HG03196 (cell line): ENCODE results near the gene AP2B1.
"Not testable (repeated sequence)": the region's sequence is repeated elsewhere in the genome, so short reads cannot be mapped to it uniquely, and the experiment has no call there.

Source experiments
- ATAC-seq: cut with Tn5 transposase; IDR thresholded peaks from one replicate; pipeline ENCODE4 v1.9.1; 2021; ENCODE audit not compliant: unreplicated experiment

Gene AP2B1

GRCh38 chr17:35695613-35696012 lies 108.5 kb downstream of the AP2B1 start:
- ATAC-seq = no peak

- no peak for ATAC-seq
Measured at GRCh38 chr17:35698800-35699199, 111.7 kb downstream of the AP2B1 start.

DNA sequence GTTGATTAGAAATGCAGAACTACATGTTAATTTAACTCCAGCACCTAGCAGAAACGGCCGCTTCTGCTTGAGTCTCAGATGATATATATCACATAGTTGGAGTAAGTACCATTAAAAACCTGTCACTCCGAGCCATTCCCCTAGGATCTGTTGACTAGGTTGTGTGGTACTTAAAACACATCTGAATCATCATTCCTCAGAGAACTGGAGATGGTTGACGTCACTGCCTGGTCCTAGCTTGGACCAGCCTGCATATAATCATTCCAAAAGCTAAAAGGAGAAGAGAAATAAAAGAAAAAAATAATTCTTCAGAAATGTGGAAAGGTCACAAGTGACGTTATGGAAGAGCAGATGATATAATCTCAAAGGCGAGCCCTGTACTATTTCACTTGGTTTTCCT lies 113.0 kb downstream of the AP2B1 start:
- ATAC-seq = no peak

GRCh38 chr17:35701491-35701890 lies 114.4 kb downstream of the AP2B1 start:
- ATAC-seq = no peak

- ATAC-seq = not testable (repeated sequence)
Measured at GRCh38 chr17:35703308-35703707, 116.2 kb downstream of the AP2B1 start.

DNA sequence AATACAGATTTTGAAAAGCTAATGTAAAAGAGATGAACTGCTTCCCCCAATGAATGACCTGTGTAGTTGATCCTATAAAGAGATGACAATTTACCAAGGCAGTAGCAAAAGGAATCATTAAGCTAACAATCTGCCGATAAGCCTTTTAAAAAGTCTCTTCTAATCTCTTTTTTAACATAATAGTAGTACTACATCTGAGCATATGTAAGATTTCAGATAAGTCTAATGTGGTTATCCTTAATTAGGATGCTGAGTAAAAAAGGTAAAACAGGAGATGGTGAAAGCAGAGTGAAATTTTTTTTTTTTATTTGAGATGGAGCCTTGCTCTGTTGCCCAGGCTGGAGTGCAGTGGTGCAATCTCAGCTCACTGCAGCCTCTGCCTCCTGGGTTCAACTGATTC lies 118.1 kb downstream of the AP2B1 start:
- no peak for ATAC-seq

GRCh38 chr17:35705705-35706104 lies 118.6 kb downstream of the AP2B1 start:
- ATAC-seq = no peak

DNA sequence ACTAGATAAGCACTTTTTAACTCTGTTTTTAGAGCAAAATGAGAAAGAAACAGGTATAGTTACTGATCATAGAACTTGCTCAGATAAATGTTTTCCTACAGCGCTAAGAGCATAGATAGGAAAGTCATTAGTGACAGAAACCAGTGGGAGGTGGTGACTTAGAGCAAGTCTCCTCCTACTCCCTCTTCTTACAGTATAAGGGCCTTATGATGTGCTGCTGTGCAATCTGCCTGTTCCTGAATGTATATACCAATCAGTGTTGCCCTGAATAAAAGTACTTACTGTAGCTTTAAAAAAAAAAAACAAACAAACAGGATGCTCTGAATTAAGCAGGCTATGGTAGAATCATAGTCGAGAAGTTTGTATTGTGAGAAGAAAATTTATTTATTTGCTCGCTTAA lies 121.0 kb downstream of the AP2B1 start:
- no peak for ATAC-seq

DNA sequence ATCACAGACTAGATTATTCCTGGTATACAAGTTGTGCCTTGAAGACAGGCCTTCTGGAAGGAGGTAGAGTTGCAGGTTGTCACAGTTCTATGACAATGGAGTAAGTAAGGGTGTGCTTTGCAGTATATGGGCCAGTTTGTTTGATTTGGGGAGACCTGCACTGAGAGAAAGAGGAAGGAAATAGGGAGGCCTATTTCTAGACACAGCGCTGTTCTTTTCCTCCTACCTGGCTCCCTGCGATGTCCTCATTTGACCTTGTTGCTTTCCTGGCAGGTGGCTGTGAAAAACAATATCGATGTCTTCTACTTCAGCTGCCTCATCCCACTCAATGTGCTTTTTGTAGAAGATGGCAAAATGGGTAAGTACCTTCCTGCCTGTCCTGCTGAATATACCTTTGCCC lies 121.8 kb downstream of the AP2B1 start:
- no peak for ATAC-seq

- ATAC-seq = no peak
Measured at GRCh38 chr17:35709874-35710273, 122.8 kb downstream of the AP2B1 start.

GRCh38 chr17:35710950-35711349 lies 123.8 kb downstream of the AP2B1 start:
- no peak for ATAC-seq

- ATAC-seq = no peak
Measured at GRCh38 chr17:35713069-35713728, 126.1 kb downstream of the AP2B1 start.

DNA sequence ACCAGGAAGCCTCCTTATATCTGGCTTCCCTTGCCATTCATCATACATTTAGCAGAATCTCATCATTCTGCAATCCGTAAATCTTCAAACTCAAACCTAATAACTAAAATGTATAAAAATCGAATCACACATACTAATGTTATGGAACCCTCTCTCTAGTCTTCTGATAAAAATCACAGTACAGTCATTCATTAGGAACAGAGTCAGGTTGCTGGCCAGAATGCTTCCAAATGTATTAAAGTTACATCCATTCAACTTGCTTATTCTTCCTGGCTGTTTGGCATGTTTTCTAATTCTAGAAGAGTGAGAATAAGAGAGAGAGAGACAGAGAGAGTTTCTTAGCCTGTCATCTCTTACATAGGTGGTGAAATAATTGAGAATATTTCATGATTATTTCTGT lies 127.9 kb downstream of the AP2B1 start:
- no peak for ATAC-seq

DNA sequence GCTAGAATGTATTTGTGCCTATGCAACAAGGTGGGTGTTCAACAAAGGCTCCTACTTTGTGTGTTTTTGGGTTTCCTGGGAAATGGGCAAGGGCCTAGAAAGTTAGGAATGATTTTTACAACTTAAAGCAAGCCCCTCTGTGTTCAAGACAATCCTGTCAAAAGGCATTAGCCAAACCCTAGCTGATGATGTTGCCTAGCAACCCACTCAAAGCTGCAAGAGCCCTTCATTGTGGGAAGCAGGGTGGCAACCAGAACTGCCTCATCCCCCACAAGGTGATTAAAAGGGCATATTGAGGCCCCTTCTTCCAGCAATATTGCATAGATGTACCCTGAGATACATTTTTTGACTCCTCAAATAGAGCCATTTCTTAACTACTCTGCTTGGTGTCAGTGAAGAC lies 128.3 kb downstream of the AP2B1 start:
- ATAC-seq = no peak

DNA sequence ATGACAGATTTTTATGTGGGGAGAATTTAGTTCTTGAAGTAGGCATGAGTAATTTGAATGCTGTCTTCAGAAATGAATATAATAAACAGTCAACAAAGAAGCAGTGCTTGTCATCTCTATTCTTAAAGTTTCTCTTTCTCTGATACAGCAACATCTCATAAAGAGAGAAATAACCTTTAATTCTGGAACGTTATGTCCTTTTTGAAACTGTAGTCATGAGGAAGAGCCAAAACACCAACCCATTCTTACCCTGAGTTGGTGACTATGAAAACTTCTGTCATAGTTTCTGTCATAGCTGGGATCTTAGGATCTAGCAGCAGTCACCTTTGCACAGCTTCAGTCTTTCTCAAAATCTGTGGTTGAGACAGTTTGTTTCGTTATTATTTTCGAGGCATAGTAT lies 129.1 kb downstream of the AP2B1 start:
- no peak for ATAC-seq

DNA sequence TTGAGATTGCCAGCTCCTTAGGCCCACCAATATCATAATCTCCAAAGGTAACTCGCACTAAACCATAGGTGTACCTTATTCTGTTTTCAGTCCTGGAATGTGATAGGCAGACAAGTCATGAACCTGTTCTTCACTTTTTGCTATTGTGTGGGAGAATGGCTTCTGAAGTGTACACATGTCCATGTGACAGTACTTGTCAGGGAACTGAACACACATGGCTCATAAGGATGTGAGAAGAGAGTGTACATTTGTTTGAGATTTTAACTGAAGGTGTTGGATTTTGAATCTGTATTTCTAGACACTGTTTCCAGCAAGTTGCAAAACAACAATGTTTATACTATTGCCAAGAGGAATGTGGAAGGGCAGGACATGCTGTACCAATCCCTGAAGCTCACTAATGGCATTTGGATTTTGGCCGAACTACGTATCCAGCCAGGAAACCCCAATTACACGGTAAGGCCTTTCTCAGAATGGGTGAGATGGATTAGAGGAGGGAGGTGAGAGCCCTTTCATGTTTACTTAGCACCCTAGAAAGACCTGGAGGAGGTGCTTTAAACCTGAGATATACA lies 129.9 kb downstream of the AP2B1 start:
- ATAC-seq = no peak

DNA sequence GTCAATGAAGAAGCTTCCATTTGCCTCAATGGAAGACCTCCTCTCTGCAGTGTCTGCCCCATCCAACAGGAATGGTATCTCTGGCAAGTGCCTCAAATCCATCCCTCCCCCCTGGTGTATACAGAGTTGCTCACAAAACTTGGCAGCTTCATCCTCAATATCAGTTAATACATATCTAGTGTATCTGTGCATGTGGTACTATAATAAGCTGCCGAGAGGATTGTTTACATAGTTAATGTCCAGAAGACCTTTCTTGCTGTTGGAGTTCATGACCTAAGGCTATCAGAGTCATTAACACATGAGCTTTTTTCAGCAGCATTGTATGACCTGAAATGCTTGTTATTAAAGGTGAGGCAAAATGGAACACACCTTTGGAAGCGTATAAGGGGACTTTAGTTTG lies 130.4 kb downstream of the AP2B1 start:
- ATAC-seq = no peak

DNA sequence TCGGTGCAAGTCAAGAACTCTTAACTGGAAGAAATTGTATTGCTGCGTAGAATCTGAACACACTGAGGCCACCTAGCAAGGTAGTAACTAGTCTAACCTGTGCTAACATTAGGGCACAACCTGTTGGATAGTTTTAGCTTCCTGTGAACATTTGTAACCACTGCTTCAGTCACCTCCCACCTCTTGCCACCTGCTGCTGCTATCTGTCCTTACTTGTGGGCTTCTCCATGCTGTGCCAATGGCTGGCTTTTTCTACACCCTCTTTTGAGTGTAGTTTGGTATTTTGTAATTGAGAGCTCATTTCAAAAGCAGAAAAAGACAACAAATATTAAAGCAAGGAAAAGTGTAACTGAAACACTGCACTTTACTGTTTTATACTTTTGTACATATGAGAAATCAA lies 136.6 kb downstream of the AP2B1 start:
- no peak for ATAC-seq

DNA sequence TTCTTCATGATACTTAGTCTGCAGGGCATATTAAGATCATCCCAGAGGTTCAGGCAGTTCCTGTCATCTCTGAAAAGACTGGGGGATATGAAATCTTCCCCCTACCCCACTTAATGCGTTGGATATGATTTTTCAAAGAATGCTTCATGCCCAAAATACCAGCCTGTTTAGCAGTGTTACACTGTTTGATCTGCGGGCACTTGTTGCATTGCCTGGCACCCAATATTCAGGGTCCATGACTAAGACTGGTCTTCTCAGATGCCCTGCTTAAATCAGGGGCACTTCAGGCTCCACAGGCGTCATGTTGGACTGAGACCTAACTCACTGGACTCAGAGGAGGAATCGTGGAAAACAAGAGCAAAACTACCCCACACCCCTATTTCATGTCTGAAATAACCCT lies 137.9 kb downstream of the AP2B1 start:
- no peak for ATAC-seq

DNA sequence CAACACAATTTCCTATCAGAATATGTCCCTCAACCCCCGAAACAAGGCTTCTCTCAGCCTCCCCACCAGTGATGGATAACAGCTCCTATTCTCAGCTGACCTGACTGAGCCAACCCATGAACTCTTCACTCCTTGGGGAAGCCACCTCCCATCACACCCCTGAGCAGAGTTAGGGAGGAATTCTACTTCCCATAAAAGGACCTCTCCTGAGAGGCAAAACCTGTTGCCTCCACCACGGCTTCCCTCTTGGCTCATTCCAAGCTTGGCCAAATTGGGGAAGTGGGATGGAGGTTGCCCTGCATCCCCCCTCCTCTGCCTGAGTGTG lies 138.6 kb downstream of the AP2B1 start:
- ATAC-seq = no peak

DNA sequence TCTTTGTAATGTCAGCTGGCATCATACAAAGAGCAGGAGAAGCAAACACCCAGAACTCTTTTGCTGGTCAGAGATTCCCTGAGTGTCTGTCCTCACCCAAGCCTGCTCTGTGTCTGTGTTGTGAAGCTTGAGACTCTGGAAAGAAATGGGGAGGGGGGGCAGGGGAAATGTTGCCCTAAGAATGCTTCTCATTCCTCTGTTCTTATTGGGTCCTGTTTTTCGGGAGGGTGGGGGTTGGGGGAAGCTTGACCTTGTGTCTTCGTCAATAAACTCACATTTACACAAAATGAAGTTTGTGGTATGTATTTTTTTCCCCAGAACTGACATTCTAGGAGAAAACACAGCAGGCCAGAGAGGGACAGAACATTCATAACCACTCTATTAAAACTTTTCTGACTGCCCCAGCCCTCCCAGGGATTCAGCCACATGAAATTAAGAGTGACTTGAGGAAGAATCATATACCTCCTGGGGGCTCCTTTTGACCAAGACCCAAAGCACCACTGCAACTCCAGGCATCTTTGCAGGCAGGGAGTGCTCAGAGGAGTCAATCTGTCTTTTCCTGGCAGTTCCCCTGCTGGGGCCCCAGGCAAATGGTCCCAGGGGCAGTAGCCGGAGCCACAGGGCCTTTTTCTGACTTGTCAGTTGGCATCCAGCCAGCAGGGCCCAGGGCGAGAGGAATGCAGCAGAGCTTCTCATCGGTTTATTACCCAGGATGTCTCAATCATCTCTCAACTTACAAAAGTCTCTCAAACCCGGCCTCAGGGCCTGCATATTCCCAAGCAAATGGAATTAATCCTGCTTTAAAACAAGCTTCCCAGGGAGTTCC lies 139.2 kb downstream of the AP2B1 start:
- ATAC-seq = no peak

- no peak for ATAC-seq
Measured at GRCh38 chr17:35726953-35727460, 139.9 kb downstream of the AP2B1 start.
